Mesothelial cell of epicardium (in vitro differentiated cells): Measurements from ENCODE around the gene IGFBP3. TPM values are rescaled to one million over a fixed set of nuclear protein-coding genes. Genes with fewer than 3 reads are reported as not detected.

Experiments
- DNase-seq, 2 experiments: peaks; one replicate each; pipeline ENCODE4 v3.0.0; 2021; ENCODE audit warnings: low spot score in 2 of 2; ENCODE audit not compliant: unreplicated experiment in 2 of 2
- H3K27ac Mint-ChIP-seq: 2 replicates; pipeline ENCODE4 v1.8.0; 2021; ENCODE audit warnings: mixed read lengths
- H3K27me3 Mint-ChIP-seq: 2 replicates; pipeline ENCODE4 v1.8.0; 2021; ENCODE audit warnings: low read depth, mixed read lengths
- H3K36me3 Mint-ChIP-seq: 2 replicates; pipeline ENCODE4 v1.8.0; 2021; ENCODE audit warnings: mixed read lengths
- H3K4me1 Mint-ChIP-seq: 2 replicates; pipeline ENCODE4 v1.8.0; 2021; ENCODE audit warnings: mixed read lengths
- H3K4me3 Mint-ChIP-seq: 2 replicates; pipeline ENCODE4 v1.8.0; 2021; ENCODE audit warnings: mild to moderate bottlenecking, moderate library complexity, mixed read lengths
- H3K9me3 Mint-ChIP-seq: 2 replicates; pipeline ENCODE4 v1.8.0; 2021; ENCODE audit warnings: mixed read lengths
- CTCF ChIP-seq: fragments of 200-600 bp; sonication (generic); IDR thresholded peaks from one replicate; pipeline ENCODE4 v1.5.0; 2021; ENCODE audit warnings: antibody characterized with exemption; ENCODE audit not compliant: unreplicated experiment
- total RNA-seq: library from RNA; stranded (reverse); gene quantifications from 3 replicates; pipeline ENCODE4 v1.2.1, GENCODE V29; 2021

The IGFBP3 gene
- total RNA-seq, 1 donor from 2014 or later = 1,171 TPM

GRCh38 chr7:45890902-45891461 lies 30.1 kb downstream of the IGFBP3 start:
- Mint-ChIP-seq H3K36me3 (no peaks in the 10 kb centered on the region), H3K9me3 (no peaks in the 10 kb centered on the region), H3K4me3 (no peak overlapping the region), H3K27me3 (peaks cover 44% of the 10 kb centered on the region), H3K4me1 (peaks cover 22% of the 10 kb centered on the region), H3K27ac (no peak overlapping the region)
- TF ChIP-seq CTCF = peak; percentile 78
- no peak for DNase-seq

- no peak overlapping the region for H3K4me3 Mint-ChIP-seq
- DNase-seq = no peak
- TF ChIP-seq CTCF = no peak
- H3K36me3 Mint-ChIP-seq = no peaks in the 10 kb centered on the region
- H3K27ac Mint-ChIP-seq = no peak overlapping the region
- H3K9me3 Mint-ChIP-seq = no peaks in the 10 kb centered on the region
- peaks cover 51% of the 10 kb centered on the region for H3K27me3 Mint-ChIP-seq
- peaks cover 22% of the 10 kb centered on the region for H3K4me1 Mint-ChIP-seq
Observed at GRCh38 chr7:45890125-45890901, 30.8 kb downstream of the IGFBP3 start.

- Mint-ChIP-seq H3K36me3 (no peaks in the 10 kb centered on the region), H3K9me3 (no peaks in the 10 kb centered on the region), H3K27me3 (peaks cover 56% of the 10 kb centered on the region), H3K4me1 (peaks cover 22% of the 10 kb centered on the region), H3K4me3 (peak overlapping the region; percentile 62), H3K27ac (no peak overlapping the region)
- TF ChIP-seq CTCF = no peak
- no peak for DNase-seq
Observed at GRCh38 chr7:45889367-45890067, 31.6 kb downstream of the IGFBP3 start.

- no peak for TF ChIP-seq CTCF
- no peaks in the 10 kb centered on the region for H3K9me3 Mint-ChIP-seq
- H3K27me3 Mint-ChIP-seq = peaks cover 56% of the 10 kb centered on the region
- H3K4me1 Mint-ChIP-seq = peaks cover 22% of the 10 kb centered on the region
- no peak for DNase-seq
- H3K27ac Mint-ChIP-seq = no peak overlapping the region
- peak overlapping the region; percentile 62 for H3K4me3 Mint-ChIP-seq
- no peaks in the 10 kb centered on the region for H3K36me3 Mint-ChIP-seq
Observed at GRCh38 chr7:45888993-45889366, 32.1 kb downstream of the IGFBP3 start.

- no peak for TF ChIP-seq CTCF
- H3K36me3 Mint-ChIP-seq = no peaks in the 10 kb centered on the region
- peak in 1 of 2 experiments; percentile 52 for DNase-seq
- H3K9me3 Mint-ChIP-seq = no peaks in the 10 kb centered on the region
- H3K4me1 Mint-ChIP-seq = peaks cover 22% of the 10 kb centered on the region
- peak within 1 kb of the TSS; percentile 62 for H3K4me3 Mint-ChIP-seq
- H3K27ac Mint-ChIP-seq = no peak within 1 kb of the TSS
- peaks cover 53% of the 10 kb centered on the region for H3K27me3 Mint-ChIP-seq
Observed at GRCh38 chr7:45888185-45888992, 32.7 kb downstream of the IGFBP3 start, which contains the start of gene IGFBP1. Gene IGFBP1 (plus strand): TSS chr7:45888488. CDS start chr7:45888653, 165 bp downstream.
